ENCODE results near the gene SLC27A6.

DNA sequence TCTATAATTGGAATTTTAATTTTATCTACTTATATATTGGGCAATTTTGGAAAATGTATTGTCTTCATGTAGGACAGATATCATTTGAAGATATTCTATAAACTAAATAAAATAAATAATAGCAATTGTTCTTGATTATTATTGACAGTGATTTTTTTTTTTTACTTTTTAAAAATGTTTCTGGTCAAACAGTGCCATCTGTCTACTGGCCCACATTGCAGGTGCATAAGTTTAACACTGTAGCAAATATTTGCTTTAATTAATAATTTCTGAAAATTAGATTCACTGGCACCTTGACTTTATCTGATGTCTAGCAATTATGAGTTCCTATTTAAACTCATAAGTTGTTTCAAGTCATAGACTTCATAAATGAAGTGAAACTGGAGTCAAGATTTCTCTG lies 88.2 kb downstream of the SLC27A6 start:
- TF ChIP-seq EZH2 (IDR thresholded peaks at IDR 0.05; ENCODE audit: low read length, missing control alignments), result no peak
- TF ChIP-seq, protein P1, sequence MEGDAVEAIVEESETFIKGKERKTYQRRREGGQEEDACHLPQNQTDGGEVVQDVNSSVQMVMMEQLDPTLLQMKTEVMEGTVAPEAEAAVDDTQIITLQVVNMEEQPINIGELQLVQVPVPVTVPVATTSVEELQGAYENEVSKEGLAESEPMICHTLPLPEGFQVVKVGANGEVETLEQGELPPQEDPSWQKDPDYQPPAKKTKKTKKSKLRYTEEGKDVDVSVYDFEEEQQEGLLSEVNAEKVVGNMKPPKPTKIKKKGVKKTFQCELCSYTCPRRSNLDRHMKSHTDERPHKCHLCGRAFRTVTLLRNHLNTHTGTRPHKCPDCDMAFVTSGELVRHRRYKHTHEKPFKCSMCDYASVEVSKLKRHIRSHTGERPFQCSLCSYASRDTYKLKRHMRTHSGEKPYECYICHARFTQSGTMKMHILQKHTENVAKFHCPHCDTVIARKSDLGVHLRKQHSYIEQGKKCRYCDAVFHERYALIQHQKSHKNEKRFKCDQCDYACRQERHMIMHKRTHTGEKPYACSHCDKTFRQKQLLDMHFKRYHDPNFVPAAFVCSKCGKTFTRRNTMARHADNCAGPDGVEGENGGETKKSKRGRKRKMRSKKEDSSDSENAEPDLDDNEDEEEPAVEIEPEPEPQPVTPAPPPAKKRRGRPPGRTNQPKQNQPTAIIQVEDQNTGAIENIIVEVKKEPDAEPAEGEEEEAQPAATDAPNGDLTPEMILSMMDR (conservative IDR thresholded peaks at IDR 0.05 in 1 of 2, IDR thresholded peaks at IDR 0.05 in 1 of 2; ENCODE audit: low read depth in 1 of 2, low read length in 2 of 2), result peak in 1 of 2 donors; percentile 6

Data from fibroblast of lung (primary cell).